ENCODE results near the gene NEURL4.
"Not testable (repeated sequence)": the region's sequence is repeated elsewhere in the genome, so short reads cannot be mapped to it uniquely, and the experiment has no call there.

The NEURL4 gene

GRCh38 chr17:7328840-7329373, at the start of gene NEURL4:
Gene NEURL4 (minus strand): TSS chr17:7329335. CDS start chr17:7329312, 23 bp downstream.
- DNase-seq (ENCODE audit: low read depth): no peak

- no peak for DNase-seq (ENCODE audit: low read depth)
These were observed 45.2 kb upstream of the NEURL4 start for GRCh38 chr17:7374353-7374752.

DNA sequence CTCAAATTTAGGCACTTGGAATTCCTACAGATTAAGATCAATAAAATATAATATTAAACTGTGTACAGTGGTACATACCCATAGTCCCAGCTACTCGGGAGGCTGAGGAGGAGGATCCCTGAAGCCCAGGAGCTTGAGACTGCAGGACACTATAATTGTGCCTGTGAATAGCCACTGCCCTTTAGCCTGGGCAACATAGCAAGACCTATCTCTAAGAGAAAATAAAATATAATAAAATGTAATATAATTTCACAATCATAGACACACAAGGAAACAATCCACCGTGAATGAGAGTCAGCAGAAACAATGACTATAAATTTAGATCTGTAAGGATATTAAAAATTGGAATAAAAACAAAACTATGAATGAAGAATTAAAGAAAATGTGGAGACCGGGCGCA, 41.7 kb upstream of the NEURL4 start:
- DNase-seq (ENCODE audit: low read depth): no peak

GRCh38 chr17:7369825-7370224, 40.7 kb upstream of the NEURL4 start:
- DNase-seq (ENCODE audit: low read depth): no peak

DNA sequence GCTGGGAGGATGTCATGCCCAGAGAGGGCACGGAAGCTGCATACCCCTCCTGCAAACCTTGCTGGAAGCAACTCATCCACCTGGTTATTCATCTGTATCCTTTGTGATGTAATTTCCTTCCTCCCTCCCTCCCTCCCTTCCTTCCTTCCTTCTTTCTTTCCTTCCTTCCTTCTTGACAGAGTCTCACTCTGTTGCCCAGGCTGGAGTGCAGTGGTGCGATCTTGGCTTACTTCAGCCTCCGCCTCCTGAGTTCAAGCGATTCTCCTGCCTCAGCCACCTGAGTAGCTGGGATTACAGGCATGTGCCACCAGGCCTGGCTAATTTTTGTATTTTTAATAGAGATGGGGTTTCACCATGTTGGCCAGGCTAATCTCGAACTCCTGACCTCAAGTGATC, 39.5 kb upstream of the NEURL4 start:
- DNase-seq (ENCODE audit: low read depth): not testable (repeated sequence)

DNA sequence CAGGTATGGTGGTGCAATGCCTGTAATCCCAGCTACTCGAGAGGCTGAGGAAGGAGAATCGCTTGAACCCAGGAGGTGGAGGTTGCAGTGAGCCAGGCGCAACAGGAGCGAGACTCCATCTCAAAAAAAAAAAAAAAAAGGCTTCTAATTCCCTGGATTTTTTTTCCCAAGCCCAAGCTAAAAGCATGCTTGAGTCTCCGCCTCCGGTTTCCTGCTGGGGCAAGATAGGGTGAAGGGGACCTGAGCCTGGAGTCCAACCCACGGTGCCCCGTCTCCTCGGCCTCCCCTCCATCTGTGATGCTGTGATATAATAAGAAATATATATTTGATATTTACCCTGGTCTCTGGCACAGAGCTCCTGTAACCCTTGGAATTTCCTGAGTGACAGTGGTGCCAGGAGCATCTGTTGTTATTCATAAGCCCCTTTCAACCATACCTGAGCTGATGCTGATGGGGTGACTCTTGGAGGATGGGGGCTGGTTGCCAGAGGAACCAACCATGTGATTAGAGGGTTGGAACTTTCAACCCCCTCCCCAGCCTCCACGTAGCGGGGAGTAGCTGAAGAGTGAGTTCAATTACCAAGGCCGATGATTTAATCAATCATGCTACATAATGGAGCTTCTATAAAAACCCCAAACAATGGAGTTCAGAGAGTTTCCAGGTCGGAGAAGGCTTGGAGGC, 38.9 kb upstream of the NEURL4 start:
- no peak for DNase-seq (ENCODE audit: low read depth)

DNA sequence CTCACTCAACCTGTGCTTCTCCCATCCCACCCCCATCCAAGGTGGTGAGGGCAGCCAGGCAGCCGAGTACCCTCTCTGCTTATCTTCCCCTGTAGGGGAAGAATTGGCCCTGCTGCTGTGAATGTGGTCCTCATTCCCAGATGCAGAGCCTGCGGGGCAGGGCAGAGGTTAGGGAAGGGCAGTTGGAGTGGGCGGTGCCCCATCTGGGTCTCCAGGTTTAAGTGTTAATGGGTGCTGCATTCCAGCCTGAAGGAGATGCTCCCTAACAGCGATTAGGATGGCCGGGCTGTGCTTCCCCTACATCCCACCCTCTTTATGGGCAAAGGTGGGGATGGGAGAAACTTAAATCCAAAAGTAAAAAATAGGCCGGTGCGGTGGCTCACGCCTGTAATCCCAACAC, 37.9 kb upstream of the NEURL4 start:
- no peak for DNase-seq (ENCODE audit: low read depth)

DNA sequence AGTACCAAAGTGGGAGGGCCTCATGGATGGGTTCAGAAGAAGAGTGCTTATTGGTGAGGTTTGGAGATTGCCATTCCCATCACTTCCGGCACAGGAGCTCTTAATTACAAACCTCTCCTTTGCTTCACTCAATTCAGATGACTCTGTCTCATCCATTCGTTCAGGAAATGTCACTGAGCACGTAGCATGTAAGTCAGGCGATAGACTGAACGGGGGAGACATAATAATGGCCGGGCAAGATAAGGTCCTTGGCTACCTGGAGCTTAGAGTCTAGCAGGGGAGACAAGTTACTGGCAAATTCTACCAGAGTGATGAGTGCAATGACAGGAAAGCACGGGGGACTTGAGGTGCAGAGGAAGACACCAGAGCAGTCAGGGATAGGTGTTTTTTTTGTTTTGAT, 36.8 kb upstream of the NEURL4 start:
- DNase-seq (ENCODE audit: low read depth): not testable (repeated sequence)

DNA sequence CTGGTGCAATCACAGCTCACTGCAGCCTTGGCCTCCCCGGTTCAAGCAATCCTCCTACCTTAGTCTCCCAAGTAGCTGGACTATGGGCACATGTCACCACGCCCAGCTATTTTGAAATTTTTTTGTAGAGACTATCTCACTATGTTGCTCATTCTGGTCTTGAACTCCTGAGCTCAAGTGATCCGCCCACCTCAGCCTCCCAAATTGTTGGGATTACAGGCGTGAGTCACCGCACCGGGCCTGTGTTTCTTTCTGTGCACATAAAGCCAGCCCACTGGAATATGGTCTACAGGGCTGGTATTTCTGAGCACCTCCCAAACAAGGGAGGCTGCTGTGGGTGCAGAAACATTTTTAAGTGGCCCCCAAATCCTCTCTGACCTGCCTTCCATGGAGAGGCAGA, 34.2 kb upstream of the NEURL4 start:
- no peak for DNase-seq (ENCODE audit: low read depth)

GRCh38 chr17:7361906-7362305, 32.8 kb upstream of the NEURL4 start:
- DNase-seq (ENCODE audit: low read depth): no peak

DNA sequence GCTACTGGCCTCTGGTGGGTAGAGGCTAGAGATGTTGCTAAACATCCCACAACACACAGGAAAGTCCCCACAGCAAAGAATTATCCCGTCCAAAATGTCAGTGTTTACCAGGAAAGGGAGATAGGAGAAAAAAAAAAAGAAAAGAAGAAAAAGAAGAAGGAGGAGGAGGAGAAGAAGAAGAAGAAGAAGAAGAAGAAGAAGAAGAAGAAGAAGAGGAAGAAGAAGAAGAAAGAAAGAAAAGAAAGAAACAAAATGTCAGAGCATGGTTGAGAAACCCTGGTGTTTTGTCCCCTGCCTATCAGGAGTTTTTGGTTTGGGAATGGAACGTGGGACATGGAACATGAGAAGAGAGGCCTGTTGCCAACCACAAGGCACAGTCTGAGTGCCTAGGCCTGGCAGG, 28.2 kb upstream of the NEURL4 start:
- no peak for DNase-seq (ENCODE audit: low read depth)

DNA sequence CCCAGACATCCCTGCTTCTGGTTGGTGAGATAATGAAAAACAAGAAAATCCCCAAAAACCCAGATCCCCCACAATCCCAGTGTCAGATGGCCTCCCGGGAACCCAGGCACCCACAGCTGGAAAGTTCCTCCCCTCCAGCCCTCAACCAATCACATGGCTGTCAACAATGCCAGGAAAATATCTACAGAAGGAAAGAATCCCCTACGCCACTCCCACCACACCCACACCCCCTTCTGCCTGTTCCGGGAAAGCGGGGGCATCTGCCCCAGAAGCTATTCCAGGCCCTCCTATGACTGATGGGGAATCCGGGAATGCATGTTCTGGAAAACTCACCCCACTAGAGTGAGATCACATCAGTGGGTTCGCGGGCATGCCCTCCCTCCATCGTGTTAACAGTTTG, 27.6 kb upstream of the NEURL4 start:
- DNase-seq (ENCODE audit: low read depth): no peak

DNA sequence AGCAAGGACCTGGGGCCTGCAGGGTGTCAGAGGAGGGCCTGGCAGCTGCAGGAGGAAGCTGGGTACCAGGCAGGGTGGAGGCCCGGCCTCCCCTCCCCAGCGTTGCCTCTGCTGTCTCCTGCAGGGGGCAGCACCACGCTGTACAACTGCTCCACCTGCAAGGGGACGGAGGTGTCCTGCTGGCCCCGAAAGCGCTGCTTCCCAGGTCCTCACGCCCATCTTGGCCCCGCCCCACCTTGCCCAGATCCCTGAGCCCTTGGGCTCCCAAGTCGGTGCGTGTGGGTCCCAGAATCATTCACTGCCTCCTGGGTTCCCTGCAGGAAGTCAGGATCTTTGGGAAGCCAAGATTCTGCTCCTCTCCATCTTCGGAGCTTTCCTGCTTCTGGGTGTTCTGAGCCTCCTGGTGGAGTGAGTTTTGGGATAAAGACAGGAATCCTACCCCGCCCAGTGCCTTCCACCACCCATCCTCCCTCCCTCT, 27.0 kb upstream of the NEURL4 start:
- no peak for DNase-seq (ENCODE audit: low read depth)

DNA sequence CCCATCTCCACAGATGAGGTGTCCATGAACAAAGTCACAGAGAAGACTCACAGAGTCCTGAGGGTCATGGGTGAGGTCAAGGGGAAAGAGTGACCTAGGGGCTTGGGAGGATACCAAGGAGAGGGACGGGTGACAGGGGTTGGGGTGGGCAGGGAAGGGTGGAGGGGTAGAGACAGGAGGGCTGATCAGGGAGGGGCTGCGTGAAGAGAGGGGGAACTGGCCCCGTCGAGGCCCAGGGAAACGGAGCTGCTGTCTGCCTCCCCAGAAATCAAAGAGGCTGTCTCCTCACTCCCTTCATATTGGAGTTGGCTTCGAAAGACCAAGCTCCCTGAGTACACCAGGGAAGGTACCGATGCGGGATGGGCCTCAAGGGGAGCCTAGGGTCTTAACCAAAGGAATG, 26.4 kb upstream of the NEURL4 start:
- DNase-seq (ENCODE audit: low read depth): no peak

DNA sequence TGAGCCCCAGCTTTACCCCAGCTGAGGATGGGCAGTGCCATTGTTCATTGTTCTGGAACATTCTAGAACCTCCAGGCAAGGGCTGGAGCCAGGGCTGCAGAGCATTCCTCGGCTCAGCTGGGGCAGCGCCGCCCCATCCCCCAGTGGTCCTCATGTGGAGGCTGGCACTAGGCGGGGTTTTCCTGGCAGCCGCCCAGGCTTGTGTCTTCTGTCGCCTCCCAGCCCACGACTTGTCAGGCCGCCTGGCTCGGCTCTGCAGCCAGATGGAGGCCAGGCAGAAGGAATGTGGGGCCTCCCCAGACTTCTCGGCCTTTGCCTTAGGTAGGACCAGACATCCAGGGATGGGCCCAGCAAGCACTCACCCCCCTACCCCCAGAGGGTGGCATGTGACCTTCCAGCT, 25.9 kb upstream of the NEURL4 start, which contains the start of gene TMEM95:
Gene TMEM95, plus strand, starts transcription at position 104 of the 400 bp plus-strand sequence. Its CDS starts 49 bp downstream, at position 153.
- no peak for DNase-seq (ENCODE audit: low read depth)

GRCh38 chr17:7354262-7354843, 25.2 kb upstream of the NEURL4 start:
- no peak for DNase-seq (ENCODE audit: low read depth)

DNA sequence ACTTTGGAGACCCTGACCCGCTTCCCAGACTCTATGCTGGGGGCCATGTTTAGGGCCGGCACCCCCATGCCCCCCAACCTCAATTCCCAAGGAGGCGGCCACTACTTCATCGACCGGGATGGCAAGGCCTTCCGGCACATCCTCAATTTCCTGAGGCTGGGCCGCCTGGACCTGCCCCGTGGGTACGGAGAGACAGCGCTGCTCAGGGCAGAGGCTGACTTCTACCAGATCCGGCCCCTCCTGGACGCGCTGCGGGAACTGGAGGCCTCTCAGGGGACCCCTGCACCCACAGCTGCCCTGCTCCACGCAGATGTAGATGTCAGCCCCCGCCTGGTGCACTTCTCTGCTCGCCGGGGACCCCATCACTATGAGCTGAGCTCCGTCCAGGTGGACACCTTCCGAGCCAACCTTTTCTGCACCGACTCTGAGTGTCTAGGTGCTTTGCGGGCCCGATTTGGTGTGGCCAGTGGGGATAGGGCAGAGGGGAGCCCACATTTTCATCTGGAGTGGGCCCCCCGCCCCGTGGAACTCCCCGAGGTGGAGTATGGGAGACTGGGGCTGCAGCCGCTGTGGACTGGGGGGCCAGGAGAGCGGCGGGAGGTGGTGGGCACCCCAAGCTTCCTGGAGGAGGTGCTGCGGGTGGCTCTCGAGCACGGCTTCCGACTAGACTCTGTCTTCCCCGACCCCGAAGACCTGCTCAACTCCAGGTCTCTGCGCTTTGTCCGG, 23.9 kb upstream of the NEURL4 start:
- no peak for DNase-seq (ENCODE audit: low read depth)

GRCh38 chr17:7352503-7352889, 23.4 kb upstream of the NEURL4 start:
- DNase-seq (ENCODE audit: low read depth): no peak

GRCh38 chr17:7351665-7352502, 22.7 kb upstream of the NEURL4 start, which contains the start of gene KCTD11:
Gene KCTD11 (plus strand): TSS chr17:7352162.
- peak; percentile 68 for DNase-seq (ENCODE audit: low read depth)

DNA sequence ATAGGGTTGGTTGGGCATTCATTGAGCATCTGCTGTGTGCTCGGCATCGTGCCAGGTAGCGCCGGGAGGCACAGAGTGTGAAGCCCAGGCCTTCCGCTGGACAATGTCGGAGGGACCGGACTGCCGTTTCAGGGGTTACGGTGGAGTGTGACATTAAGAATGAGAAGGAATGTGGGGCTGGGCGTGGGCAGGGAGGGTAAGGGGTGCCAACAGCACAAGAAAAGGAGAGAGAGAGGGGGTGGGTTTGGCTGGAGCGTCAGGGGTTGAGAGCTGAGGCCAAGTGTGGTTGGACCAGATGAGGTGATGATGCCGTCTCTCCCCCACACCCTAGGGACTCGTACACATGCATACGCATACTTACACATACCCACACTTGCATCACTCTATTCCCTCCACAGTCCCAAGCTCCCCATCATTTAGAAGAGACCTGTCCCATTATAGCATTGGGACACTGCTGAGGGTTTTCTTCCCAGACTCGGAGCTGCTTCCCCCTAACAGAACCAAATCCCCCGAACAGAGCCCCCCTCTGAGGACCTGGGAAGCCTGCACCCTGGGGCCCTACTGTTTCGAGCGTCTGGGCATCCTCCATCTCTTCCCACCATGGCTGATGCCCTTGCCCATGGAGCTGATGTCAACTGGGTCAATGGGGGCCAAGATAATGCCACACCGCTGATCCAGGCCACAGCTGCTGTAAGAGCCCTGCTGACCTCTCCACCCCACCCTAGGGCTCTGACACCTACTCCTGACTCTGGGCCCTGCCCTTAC, 19.5 kb upstream of the NEURL4 start:
- DNase-seq (ENCODE audit: low read depth): no peak

Measured in HS-5 (cell line).